Measurements from ENCODE around the gene MDC1.

The MDC1 gene

DNA sequence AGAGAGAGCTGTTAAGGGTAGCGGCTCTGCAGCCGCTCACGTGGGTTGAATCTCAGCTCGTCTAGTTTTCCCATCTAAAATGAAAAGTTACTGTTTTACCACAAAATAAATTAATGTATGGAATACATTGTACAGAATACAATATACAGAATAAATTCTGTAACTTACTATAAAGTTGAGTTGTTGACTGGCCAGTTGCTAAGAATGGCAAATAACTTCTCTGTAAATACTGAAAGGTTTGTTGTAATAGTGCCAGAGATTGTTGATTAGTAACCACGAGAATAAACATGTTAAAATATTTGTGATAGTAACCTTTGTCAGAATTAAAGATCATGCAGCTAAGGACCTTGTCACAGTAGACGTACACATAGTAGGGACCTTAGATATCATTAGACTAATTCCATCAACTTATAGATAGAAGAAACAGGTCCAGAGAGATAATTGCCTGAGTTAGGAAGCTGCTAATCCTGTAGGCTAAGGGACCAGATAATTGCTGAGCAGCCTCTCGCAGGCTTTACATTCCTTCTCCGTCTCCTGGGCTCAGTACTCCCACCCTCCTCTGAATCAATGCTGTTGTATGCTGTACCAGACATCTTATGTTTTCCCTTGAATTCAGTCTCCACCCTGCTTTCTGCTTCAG, 25.8 kb downstream of the MDC1 start:
- DNase-seq, result no peak

DNA sequence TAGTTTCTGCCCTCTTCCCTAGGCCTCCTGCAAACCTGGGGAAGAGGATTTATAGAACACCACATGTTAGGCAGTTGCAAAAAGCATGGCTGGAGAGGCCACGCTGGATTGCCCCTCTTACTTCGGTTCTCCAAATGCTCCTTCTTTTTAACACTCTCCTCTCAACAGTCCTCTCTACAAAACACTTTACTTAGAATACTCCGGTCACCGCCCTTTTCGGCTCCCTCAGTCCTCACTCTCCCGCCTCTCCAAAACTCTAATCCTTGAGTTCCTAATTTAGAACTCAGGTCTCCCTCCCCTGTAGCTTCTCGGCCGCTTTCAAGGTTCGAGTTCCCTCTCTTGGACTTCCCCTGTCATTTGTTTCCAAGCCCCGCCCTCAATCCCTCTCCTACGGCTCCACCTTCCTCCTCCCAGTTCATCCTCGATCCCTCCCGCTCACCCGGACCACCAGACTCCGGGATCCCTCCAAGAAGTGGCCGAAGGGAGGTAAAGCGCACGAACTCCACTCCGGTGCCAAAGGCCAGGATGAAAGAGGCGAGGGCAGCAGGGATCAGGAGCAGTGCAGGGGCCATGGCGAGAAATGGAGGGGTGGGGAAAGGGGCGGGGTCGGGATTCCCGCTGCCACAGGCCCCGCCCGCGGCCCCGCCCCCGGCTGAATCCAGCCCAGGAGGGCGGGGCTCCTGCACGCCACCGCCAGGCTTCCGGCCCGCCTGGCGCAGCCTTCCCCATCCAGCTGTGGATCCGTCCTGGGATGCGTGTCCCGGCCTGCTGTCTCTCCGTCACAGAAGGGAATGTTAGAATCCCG, 26.5 kb downstream of the MDC1 start, which contains the start of gene NRM:
NRM (minus strand) TSS at position 582 of the 805 bp plus-strand sequence; CDS start at position 572, 10 bp downstream.
- DNase-seq, result peak; percentile 89

DNA sequence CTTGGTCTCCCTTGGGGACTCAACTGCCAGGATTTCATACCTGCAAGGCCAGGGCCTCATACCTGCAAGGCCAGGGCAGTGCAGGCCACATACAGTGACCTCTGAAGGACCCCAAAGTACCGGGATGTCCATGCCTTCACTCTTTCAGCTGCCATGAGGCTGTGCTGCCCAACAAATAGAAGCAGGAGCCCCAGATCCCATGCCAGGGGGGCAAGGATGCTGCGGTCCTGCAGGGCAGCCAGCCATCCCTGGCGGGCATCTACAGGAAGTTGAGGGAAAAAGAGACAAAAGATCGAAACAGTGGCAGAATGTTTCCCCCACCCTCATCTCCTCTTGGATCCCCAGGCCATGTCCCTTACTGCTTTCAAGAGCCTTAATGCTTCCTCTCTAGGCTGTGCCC, 27.1 kb downstream of the MDC1 start:
- no peak for DNase-seq

DNA sequence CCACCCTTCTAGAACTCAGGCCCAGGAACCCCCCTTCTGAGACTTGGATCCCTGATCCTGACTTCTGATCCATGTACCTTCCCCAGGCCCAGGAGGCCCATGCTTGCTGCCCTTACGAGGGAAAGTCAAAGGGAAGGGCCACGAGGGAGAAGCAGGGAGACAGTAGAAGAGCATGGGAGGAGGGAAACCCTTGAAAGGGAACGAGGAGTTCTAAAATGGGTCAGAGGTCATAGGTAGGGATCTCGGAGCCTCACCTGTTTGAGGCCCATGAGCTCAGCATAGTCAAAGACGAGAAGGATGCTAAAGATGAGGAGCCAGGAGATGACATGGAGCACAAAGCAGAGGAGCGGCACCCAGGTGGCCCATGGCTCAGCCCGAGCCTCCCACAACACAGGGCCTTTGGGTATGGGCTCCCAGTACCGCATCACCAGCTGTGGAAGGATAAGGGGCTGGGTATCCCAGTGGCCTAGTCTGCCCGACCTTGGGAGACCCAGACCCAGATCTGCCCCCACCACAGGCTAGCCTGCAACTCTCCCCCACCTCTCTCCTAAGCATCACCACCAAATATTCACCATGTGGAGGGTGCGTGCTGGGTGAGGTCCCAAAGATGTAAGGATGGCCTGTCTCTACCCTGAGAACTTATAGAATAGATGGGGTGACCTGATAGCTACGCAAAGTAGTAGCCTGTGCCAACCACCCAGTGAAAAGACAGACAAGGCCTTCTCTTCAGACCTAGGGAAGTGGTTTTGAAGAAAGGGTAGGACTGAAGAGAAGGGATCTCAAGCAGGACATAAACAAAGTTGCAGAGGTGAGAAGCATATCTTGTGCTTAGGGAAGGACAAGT, 27.8 kb downstream of the MDC1 start:
- no peak for DNase-seq

DNA sequence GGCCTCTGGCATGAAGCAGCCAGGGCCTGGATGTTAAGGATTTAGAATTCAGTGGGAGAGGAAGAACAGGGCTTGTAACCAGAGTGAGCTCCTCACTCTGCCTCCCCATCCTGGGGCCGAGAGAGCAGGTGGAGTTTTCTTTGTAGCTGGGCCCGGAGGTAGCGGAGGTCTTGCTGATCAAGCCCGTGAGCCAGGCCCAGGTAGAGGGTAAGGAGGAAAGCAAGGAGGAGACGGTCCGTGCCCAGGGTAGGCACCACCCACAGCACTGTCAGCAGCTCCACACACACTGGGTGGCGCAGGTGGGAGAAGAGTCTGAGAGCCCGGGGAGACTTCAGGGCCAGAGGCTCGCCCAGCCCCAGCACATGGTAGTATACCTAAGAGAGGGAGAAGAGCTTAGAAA, 28.5 kb downstream of the MDC1 start:
- DNase-seq, result peak in 1 of 2 experiments; percentile 24

DNA sequence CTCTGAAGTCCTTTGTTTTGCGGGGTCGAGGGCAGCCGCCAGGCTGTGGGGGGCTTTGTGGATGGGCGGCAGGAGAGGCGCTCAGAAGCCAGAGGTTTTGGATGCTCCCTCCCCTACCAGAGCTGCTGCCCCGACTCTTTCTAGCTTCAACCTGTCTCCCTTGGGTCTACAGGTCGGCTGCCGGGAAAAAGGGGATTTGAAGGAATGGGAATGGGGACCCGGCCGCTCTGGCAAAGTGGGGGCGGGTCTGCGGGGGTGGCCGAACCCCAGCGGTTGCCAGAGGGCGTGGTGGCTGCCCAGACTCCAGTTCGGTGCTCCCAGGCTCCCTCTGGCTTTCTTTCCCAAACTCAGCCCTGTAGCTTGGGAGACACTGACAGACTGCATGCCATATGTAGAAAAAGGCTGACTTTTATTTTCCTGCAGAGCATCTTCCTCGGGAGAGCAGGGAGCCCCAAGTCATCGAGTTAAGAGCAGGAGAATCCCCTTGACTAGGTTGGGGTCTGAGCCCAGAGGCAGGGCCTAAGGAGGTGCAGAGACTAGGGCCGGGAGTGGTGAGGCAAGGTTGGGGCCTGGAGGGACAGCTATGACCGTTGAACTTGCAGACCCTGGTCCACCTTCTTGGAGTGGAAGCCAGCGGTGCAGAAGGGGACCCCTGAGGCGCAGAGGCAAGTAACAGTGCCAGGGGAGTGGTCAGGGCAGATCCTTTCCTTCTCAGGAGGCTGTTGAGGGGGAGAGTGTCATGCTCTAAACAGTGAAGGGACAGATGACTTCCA, 29.2 kb downstream of the MDC1 start:
- peak in 1 of 2 experiments; percentile 32 for DNase-seq

DNA sequence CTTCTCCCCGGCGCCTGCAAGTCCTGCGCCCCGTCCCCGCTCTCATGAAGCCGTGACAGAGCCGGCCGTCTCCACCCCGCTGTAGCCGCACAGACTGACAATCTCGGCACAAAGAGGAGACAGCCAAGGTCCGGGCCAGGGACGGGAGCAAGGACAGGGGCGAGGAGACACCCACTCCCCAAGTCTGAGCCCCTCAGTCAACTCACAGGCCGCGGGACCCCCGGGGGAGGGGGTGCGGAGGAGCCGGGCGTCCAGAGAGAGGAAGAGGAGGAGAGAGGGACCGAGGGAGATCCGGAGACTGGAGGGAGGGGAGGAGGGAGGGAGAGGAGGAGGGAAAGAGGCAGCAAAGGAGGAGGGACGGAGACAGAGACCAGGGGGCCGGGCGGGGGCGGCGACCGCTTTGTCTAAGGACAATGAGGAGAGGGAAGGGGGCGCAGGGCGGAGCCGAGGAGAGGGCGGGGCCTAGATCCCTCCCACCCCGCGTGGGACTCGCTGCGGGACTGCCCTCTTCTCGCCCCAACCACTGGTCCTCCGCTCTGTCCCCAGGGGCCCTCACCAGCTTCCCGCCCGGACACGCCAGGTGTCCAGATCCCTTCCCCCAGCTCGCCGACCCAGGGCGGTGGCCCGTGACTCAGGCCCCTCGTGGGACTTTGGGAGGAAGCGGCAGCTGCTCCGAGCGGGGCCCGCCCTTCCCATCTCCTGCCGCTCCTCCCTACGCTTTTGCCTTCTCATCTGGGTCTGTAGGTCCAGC, 30.0 kb downstream of the MDC1 start:
- DNase-seq, result peak; percentile 90 to 92

DNA sequence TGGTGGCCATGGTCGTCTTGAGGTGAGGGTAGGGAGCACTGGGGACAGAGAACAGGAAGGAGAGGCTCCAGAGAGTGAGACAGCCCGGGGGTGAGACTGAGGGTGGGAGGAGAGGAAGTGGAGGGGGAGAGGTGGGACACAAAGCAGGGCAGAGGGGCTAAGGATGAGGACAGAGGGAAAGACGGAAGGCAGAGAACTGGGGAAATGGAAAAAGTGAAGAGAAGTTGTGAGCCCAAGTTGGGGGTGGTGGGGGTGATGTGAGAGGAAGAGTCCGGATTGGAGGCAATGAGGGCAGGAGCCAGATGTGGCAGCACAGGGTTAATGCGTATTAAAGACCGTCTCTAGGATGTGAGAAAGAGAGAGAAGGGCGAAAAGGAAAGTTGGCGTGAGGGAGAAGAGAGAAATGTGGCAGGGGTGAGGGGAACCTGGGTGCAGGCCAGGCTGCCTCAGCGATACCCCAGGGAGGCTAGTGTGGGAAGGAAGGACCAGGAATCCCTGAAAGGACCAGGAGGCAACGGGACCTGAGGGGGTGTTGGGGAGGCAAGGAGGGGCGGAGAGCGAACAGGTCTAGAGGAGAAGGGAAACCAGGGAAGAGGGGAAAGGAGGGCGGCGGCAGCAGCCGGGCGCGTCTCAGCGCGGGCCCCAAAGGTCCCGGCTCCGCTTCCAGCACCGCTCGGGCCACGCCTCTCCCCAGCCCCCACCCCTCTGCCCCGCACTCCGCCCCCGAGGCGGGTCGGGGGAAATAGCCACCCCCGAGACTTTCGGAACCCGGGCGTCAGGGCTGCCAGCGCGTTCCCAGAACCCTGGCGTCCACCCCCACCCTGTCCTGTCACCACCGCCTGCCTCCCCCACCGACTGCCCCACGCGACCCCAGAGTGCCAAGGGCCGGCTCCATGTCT, 30.8 kb downstream of the MDC1 start, which contains the start of gene PPP1R18:
PPP1R18 (minus strand) TSS at position 637 of the 899 bp plus-strand sequence; CDS start at position 10, 627 bp downstream.
- peak; percentile 89 to 92 for DNase-seq

DNA sequence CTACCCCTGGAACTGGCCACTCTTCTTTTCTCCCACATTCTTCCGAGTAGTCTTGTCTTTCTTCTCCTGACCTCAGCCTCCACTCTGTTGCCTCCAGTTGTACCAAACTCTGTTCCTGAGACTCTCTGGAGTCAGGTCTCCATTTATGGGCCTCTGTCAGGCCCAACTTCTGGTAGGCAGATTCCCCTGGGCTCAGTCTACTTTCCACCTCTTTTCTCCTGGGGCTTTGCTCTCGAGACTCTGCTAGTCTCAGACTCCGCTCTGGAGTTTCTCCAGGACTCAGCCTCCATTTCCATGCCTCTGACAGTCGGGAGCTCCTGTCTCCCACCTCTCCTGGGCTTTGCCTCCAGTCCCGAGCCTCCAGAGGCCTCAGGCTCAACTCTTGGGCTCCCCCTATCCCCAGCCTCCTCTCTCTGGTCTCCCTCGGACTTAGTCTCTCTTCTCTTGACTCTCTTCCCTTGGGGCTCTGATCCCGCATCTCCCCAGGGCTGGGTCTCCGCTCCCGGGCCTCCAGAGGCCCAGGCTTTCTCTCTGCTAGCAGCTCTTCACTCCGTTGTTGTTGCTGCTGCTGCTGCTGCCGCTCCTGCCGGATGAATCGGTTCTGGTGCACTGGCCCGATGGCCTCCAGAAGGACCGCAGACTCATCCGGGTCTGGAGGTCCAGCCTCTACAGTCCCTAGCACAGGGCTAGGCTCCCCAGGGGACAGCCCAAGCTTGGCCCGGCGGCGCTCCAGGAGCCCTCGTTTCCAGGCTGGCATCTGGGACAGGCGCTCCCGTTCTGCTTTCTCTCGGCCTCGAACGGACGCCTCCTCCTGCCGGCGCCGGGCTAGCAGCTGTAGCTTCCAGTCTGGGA, 31.7 kb downstream of the MDC1 start:
- peak; percentile 57 to 60 for DNase-seq

DNA sequence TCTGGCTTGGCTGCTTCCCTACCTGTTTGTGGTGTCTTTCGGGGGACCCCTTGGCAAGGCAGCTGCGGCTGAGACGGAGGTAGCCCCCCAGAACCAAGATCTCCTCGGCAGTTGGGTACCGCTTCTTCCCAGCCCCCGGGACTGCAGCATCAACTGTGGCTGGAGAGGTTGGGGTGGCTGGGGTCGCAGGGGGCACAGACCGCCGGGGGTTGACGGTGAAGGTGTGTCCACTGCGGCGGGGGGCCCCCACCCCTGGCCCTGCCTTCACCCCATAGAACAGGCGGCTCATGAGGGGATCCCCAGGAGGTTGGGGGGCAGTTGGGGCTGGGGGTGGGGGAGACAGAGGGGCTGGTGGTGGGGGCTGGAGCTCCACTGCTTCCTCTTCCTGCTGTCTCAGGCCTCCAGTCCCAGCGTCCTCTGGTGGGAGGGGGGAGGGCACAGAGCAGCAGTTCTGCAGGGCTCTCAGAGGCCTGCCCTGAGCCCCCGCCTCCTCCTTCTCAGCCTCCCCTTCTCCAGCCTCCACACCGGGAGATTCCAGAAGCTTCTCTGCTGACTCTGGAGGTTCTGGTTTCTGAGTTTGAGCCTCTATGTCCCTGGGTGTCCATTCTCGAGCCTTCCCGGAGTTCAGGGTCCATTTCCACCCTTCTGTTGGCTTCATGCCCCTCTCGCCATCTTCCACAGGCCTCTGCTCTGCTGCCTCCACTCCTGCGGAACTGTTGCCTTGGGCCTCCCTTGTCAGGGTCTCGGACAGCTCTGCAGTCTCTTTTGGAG, 32.5 kb downstream of the MDC1 start:
- DNase-seq, result peak; percentile 66 to 73

DNA sequence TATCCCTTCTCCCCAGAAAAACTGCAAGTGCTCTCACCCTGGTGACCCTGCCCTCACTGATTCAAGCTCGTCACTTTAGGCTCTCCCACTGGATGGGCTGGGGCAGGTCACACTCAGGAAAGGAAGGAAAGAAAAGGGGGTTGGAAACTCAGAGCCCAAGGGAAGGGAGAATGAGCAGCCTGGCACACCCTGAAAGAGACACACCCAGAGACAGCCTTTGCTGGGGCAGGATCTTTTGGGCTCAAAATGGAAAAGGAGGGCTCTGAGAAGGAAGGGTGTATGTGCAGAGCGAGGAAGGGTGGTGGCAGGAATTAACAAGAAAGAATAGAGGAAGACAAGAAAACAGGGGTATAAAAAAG, 33.1 kb downstream of the MDC1 start:
- no peak for DNase-seq

DNA sequence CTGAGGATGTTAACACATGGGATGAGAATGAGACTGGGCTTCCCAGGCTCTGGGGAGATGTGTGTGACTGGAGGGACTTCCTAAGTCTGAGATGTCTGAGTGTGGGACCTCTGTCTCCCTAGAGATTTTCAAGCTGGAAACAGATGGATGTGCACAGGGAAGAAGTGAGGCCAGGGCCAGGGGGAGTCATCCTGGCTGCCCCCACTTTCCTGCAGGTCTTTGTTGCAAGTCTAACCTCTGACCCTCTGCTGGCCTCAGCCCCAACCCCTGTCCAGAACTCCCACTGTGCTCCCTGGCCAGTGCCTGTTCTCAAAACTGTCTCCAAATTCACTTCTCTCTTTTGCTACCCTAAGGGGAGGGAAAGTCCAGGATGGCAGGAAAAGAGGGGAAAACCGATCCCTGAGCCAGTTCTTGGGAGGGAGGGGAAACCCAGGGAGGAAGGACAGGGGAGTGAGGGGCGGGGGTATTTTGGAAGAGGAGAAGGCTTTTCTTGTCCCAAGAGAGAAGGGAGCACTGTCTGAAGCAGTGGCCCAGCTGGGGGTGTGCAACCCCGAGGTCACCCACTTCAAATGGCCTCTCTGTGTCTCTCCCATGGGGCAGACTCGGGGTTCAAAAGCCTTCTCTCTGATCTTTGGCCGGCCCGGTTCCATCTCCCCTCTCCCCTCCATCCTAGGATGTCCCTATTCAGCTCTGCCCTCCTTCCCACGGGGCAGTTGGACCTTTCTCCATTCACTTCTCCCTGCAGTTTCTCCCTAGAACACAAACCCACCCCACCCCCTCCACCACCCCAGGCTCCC, 33.7 kb downstream of the MDC1 start:
- peak; percentile 35 for DNase-seq

DNA sequence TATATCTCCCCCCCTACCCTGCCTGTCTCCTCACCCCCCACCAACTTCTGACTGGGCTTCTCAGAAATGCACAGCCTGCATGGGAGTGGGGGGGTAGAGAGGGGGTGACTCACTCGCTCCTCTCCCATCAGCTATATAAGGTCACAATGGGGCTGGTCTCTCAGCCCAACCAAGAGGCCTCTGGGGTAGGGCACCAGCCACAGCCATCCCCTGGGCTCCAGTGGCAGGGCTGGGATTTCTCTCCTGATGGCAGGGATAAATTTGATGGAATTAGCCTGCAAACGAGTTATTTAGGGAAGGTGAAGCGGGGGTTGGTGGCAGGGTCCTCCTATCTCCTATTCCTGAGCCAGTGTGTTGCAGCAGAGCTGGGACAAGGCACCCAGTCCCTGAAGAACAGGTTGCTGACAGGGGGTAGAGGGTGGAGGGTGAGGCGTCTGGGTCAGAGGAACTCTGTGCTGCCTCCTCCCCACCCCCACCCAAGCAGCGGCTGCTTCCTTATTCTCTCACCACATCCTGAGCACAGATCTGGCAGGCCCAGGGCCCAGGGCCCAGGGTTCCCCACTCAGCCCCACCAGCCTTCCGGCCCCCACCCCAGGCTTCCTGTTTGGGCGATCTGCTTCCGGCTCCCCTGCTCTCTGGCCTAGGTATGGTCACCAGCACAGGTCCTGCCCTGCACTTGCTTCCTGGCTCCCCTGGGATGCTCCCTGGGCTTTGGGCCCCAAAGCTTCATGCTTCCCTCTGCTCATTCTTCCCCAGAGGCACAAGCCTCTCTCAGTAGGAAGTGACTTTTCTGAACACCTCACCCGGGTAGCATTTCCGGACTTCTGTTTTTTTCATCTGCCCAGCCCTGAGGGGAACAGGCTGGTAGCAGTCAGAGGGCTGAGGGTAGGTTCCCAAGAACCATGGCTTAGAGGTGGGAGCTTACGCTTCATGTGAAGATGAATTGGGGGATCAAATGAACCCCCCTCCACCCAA, 34.7 kb downstream of the MDC1 start:
- DNase-seq, result peak; percentile 88 to 91

DNA sequence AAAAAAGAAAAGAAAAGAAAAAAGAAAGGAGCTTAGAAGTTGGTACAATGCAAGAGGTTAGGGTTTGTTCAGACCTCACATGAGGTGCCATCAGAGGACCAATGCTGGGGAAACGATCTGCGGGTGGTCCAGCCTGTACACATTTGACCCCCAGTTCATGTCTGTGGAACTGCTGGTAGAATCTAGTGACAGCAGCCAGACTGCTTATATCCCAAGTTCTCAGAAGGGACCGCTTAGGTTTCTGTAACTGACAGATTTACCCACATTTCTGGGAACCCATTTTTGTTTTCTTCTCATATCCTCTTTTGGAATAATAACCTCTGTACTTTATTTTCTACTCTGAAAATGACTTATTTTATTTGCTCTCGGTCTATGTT, 35.3 kb downstream of the MDC1 start:
- DNase-seq, result no peak

DNA sequence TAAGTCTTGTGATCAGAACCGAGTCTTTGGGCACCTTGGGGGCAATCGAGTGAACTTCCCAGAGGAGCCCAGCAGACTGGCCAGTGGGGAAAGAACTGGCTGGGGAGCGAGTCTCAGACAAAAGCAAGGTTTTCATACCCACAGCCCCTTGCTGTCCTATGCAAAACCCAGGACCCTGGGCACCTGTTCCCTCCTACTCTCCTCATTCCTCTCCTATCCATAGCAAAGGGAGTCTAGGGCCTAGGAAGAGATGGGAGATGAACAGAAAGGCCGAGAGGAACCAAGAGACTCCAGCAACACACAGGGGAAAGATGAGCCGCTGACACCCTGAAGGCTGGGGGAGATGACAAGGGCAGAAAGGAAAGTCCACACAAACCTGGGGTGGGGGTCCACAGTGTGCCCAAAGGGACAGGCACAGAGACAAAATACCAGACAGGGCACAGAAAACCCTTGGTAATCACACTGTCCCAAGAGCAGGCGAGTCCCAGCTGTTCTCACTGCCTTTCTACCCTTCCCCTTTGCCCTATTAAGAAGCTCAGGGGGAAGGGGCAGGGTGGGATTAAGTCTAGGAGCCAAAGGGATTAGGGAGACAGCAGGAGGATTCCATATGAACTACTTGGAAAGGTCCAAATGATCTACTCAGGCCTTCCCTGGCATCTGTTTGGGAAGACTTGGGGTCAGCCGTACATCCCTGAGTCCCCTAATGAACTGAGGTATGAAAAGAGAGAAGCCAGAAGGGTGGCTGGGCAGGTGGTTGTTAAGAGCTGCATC, 37.1 kb downstream of the MDC1 start:
- peak; percentile 43 to 46 for DNase-seq
